ENCODE measurements around the gene STX4.

- TF ChIP-seq PHF20 (IDR thresholded peaks at IDR 0.05; ENCODE audit: partially characterized antibody) = no peak
- TF ChIP-seq SNRNP70 (optimal IDR thresholded peaks at IDR 0.05; ENCODE audit: low read depth, low read length) = no peak
Measured at GRCh38 chr16:31033709-31034492, 543 bp downstream of the STX4 start.

All from K562 (cell line).